Right lung (tissue), 5 donors: ENCODE data around the gene ZNF740. TPM values are rescaled to one million over a fixed set of nuclear protein-coding genes. Genes with fewer than 3 reads are reported as not detected.
"Not testable (repeated sequence)": the region's sequence is repeated elsewhere in the genome, so short reads cannot be mapped to it uniquely, and the experiment has no call there.

Experiments used
- DNase-seq, 2 donors: peaks; one replicate each; pipeline ENCODE4 v3.0.0-alpha.2; 2013
- polyA plus RNA-seq, 5 donors: library from polyadenylated mRNA; unstranded; fragments of 120-200 nt; gene quantifications; one replicate each; pipeline versions ENCODE4 v1.2.1 to v1.2.3, GENCODE V29; 2013; ENCODE audit warnings: inconsistent platforms in 1 of 5, low replicate concordance in 1 of 5; ENCODE audit not compliant: insufficient read length in 5 of 5, insufficient read depth in 1 of 5

The ZNF740 gene
- polyA plus RNA-seq, 5 donors = 49.5 to 66.6 (median 63.9) TPM

GRCh38 chr12:53193040-53193439 is 12.5 kb downstream of the ZNF740 start:
- no peak for DNase-seq

- DNase-seq = no peak
Measured at GRCh38 chr12:53193985-53194716, 13.6 kb downstream of the ZNF740 start.

GRCh38 chr12:53194973-53195372 is 14.5 kb downstream of the ZNF740 start:
- DNase-seq = no peak

- no peak for DNase-seq
Measured at GRCh38 chr12:53195516-53196420, 15.2 kb downstream of the ZNF740 start.

- DNase-seq = no peak
Measured at GRCh38 chr12:53196486-53196885, 16.0 kb downstream of the ZNF740 start.

GRCh38 chr12:53197011-53197640 is 16.6 kb downstream of the ZNF740 start:
- DNase-seq = no peak

GRCh38 chr12:53198486-53199110 is 18.1 kb downstream of the ZNF740 start:
- no peak for DNase-seq

- DNase-seq = no peak
Measured at GRCh38 chr12:53199700-53200099, 19.2 kb downstream of the ZNF740 start.

- no peak for DNase-seq
Measured at GRCh38 chr12:53200107-53200457, 19.6 kb downstream of the ZNF740 start.

- no peak for DNase-seq
Measured at GRCh38 chr12:53200458-53201176, 20.1 kb downstream of the ZNF740 start.

- DNase-seq = no peak
Measured at GRCh38 chr12:53201177-53201541, 20.6 kb downstream of the ZNF740 start.

- no peak for DNase-seq
Measured at GRCh38 chr12:53201639-53202038, 21.1 kb downstream of the ZNF740 start.

GRCh38 chr12:53202316-53202715 is 21.8 kb downstream of the ZNF740 start:
- not testable (repeated sequence) for DNase-seq

- no peak for DNase-seq
Measured at GRCh38 chr12:53204351-53204750, 23.8 kb downstream of the ZNF740 start.

- DNase-seq = no peak
Measured at GRCh38 chr12:53205747-53206419, 25.4 kb downstream of the ZNF740 start.

GRCh38 chr12:53207042-53207441 is 26.5 kb downstream of the ZNF740 start, which contains the start of gene ITGB7:
Gene ITGB7, minus strand, starts transcription at chr12:53207251. Its CDS starts 6,808 bp downstream, at chr12:53200443.
- no peak for DNase-seq

GRCh38 chr12:53208435-53208834 is 27.9 kb downstream of the ZNF740 start:
- no peak for DNase-seq

GRCh38 chr12:53208877-53209463 is 28.4 kb downstream of the ZNF740 start:
- no peak for DNase-seq

GRCh38 chr12:53210843-53211242 is 30.3 kb downstream of the ZNF740 start:
- no peak for DNase-seq
